HG03159 (cell line): ENCODE measurements around the gene CSK.
"Not testable (repeated sequence)": the region's sequence is repeated elsewhere in the genome, so short reads cannot be mapped to it uniquely, and the experiment has no call there.

Experiments used
- ATAC-seq: cut with Tn5 transposase; IDR thresholded peaks from one replicate; pipeline ENCODE4 v1.9.1; 2021; ENCODE audit warnings: mild to moderate bottlenecking, moderate library complexity; ENCODE audit not compliant: unreplicated experiment

CSK gene

DNA sequence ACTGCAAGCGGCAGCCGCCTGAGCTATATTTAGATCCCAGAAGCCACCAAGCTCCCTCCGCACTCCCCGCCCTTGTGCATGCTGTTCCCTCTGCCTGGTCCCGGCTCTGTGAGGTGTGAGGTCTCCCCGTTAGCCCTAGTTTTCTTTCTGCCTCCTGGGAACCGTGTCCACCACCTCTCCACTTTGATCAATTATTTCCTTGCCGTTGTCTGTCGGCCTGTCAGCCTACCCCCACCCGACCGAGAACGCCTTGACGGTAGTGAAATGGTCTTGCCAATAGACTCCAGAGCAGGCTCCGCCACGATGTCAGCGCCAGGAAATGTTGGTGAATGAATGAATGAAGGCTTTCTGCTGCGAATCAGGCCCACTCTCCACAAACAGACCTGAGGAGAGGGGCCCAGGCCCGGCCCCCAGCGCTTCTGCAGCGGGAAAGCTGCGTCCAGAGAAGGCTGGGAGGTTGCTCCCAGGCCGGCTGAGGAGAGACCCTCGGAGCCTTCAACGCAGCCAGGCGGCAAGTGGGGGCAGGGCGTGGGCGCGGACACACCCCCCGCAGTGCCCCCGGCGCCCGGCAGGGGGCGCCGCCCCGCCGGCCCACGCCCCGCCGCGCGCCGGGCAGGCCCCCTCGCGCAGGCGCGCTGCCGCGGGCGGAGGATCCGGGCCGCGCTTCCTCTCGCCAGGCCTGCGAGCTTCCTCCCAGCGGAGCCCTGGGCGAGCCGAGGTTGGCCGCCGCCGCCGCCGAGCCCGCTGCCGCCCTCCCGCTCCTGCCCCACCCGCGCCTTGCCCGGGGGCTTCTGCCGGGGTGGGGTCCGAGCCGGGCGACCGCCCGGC is at the start of gene CSK:
CSK (plus strand) TSS at position 650 of the 828 bp plus-strand sequence. CDS start 16,218 bp downstream, outside the sequence.
- no peak for ATAC-seq

DNA sequence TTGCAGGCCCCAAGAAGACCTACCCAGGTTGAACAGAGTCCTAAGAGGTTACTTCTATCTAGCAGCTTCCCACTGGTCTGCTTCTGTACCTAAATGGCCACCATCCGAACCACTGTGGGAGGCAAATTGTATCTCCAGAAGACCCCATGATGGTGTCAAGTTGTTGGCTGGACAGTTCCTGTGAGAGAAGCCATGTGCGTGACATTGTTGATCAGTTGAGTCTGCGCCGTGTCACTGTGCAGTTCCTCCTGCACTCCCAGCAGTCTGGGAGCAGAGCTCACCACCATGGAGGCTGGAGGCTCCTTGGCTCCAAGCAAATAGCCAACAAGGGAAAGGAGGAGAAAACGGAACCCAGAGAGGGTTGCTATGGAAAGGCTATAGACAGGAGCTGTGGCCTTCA is 49.0 kb upstream of the CSK start:
- ATAC-seq = no peak

DNA sequence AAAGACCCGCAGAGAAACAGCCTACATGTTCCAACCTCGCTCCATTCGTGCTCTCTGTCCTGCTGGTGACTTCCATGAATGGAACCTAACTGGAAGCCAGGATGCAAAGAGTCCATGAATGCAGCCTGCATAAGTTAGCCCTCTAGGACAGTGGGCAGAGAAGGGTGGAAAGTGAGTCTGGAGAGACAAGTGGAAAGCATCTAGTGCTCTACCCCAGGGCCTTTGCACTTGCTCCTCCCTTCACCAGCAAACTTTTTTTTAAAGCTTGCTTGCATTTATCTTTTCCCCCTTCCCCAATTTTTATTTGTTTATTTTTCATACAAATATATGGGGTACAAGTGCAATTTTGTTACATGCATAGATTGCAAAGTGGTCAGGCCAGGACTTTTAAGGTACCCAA is 48.6 kb upstream of the CSK start:
- no peak for ATAC-seq

DNA sequence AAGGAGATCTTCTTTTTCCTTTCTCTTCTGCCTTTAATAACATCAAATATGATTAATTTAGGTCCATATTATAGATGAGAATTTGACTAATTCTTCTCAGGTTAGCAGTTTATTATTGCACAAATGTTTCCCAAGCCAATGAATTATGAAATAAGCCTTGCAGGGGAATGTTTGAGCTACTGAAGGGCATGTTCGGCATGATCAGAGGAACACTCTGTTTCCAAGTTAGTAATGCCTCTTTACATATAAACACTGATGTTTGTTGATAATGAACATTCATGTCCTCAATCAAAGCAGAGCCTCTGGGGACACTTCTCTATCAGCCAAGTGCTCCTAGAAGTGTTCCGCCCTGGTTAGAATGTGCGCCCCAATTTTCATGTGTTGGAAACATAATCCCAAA is 46.6 kb upstream of the CSK start:
- ATAC-seq = no peak

- ATAC-seq = not testable (repeated sequence)
Observed at GRCh38 chr15:74738239-74738638, 43.6 kb upstream of the CSK start.

- ATAC-seq = no peak
Observed at GRCh38 chr15:74742422-74742821, 39.5 kb upstream of the CSK start.

- ATAC-seq = no peak
Observed at GRCh38 chr15:74746389-74746788, 35.5 kb upstream of the CSK start.

- ATAC-seq = no peak
Observed at GRCh38 chr15:74748322-74748946, 33.4 kb upstream of the CSK start, which contains the start of gene CYP1A2. TSS of gene CYP1A2 (plus strand) at chr15:74748845. CDS start at chr15:74749739, 894 bp downstream.

- no peak for ATAC-seq
Observed at GRCh38 chr15:74749832-74750231, 32.0 kb upstream of the CSK start.

DNA sequence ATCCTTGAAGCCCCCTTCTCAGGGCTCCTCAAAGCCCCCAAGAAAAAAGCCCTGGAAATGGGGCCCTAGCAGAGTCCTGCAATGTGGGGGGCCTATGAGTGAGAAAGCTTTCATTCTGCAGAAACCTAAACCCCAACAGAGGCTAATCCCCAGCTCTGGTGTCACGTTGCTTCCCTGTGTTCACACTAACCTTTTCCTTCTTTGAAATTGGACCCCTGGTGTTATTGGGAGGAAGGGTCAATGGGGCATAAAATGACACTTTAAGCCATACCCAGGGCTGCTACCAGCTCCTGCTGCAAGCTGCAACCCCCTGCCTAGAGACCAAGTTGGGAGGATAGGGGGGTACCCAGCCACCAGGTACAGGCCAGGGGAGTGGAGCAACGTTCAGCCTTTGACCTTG is 31.1 kb upstream of the CSK start:
- ATAC-seq = no peak

DNA sequence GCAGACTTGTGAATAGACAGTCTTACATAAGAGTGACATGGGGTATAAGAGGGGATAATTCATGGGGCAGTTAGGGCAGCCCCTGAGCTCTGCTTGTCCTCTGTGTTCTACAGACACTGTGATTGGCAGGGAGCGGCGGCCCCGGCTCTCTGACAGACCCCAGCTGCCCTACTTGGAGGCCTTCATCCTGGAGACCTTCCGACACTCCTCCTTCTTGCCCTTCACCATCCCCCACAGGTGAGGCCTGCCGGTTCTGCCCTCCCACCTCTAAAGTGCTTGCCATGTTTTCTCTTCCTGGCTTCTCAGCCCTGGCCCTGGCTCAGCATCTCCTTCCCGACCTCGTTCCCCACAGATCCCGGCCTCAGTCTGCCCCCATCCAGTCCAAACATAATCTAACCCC is 29.9 kb upstream of the CSK start:
- ATAC-seq = no peak

DNA sequence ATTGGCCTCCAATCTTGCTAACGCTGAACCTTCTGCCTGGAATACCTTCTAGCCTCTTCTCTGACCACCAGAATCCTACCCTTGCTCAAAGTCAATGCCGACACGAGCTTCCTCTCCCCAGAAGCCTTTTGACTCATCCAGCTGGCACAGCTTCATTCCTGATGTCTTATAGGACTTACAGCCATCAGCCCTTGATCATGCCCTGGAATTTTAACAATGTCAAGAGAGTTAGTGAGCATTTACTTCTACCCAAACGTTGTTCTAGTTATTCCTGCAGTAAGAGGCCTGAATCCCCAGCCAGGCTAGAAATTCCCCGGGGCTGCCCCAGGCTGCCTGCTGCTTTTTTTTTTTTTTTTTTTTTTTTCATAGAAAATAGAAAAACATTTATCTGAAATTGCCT is 29.3 kb upstream of the CSK start:
- no peak for ATAC-seq

- no peak for ATAC-seq
Observed at GRCh38 chr15:74754593-74755215, 27.2 kb upstream of the CSK start.

GRCh38 chr15:74758736-74759135 is 23.1 kb upstream of the CSK start:
- ATAC-seq = no peak

GRCh38 chr15:74762791-74763150 is 19.1 kb upstream of the CSK start:
- no peak for ATAC-seq

GRCh38 chr15:74763416-74763815 is 18.5 kb upstream of the CSK start:
- no peak for ATAC-seq

DNA sequence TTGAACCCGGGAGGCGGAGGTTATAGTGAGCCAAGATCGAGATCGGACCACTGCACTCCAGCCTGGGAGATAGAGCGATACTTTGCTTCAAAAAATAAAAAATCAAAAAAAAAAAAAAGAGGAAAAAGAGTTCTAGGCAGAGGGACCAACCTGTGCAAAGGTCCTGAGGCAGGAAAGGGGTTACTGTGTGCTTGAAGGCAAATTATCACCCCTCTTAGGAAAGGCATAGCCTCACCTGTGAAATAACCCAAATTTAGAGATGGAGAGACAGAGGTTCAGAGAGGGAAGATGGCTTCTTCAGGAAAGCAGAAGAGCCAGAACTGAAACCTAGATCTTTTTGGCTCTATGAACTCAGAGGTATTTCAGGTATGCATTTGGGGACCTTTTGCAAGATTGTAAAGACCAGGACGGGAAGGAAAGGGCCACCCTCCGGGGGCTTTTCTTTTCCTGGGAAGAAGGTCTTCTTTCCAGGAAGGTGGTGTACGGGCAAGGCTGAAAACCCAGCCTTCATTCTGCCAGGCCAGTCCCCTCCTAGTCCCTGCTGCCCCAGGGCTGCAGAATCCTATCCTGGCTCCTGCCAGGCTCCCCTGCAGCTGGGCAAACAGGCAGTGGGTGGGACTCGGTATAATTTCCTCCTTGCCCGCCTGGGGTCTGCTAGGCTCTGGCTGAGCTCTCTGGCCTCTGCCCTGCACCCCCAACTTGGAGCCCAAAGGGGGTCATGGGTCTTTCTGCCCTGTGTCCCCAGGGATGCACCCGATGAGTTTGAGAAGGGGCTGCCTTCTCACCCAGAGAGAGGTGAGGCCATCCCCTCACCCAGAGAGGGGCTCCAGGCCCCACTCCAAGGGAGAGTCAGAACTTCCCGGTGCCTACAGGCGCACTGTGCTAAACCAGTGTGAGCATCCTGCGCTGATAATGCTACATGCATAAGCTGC is 14.4 kb upstream of the CSK start:
- no peak for ATAC-seq

DNA sequence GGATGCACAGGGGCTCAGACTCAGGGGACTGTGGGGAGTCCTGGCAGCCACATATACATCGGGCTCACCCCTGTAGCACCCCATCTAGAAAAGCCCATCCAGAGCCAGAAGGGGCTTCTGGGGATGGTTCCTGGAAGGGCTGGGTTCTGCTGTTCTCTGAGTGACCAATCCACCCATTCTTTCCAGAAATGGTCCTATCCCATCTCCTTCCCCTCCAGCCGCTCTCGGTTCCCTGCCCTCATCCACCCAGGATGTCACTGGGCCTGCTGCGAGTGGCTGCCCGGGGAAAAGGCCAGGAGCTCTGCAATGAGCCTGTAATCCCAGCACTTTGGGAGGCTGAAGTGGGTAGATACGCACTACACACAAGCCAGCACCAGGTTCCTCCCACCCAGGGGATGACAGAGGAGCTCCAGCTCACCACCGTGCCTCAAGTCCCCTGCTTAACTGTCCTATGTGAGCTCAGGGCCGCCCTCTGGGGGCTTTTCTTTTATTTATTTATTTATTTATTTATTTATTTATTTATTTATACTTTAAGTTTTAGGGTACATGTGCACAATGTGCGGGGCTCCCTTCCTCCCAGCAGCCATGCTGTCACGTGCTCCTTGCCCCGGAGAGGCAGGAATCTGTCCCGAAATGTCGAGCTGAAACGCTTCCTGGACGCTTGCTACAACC is 13.6 kb upstream of the CSK start:
- no peak for ATAC-seq

DNA sequence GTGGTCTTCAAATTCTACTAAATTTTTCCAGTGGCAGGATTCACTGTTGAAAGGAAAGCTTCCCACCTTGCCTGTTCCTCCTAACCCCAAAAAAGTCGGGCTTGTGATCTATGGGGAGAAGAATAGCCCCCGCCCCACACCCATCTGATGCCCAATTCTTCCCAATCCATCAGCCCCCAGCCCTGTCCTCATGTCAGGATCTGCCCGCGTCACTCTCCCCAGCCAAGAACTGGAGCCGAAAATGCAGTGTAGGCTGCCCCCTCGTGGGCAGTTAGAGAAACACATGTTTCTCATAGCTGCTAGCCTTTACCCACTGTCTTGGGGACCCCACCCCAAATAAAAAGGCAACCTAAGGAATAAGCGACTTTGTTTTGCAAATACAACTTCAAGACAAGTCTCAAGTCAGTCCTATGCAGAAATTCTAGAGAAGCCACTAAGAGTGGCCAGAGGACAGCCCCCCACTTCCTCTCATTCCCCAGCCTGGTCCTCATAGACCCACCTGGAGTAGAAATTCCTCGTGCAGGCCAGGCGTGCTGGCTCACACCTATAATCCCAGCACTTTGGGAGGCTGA is 13.0 kb upstream of the CSK start:
- ATAC-seq = no peak

- ATAC-seq = no peak
Observed at GRCh38 chr15:74769463-74770025, 12.3 kb upstream of the CSK start.
